Naive B cell (primary cell): Measurements from ENCODE around the gene DPEP2NB. TPM values are rescaled to one million over a fixed set of nuclear protein-coding genes. Genes with fewer than 3 reads are reported as not detected.
"Not testable (repeated sequence)": the region's sequence is repeated elsewhere in the genome, so short reads cannot be mapped to it uniquely, and the experiment has no call there.

Source experiments
- ATAC-seq, 2 donors: fragments of 150-1000 bp; cut with Tn5 transposase; 2 replicates each; pipeline ENCODE4 v1.10.0; 2021; ENCODE audit warnings: low read depth in 2 of 2, mild to moderate bottlenecking in 2 of 2, moderate library complexity in 2 of 2
- DNase-seq: peaks from one replicate; pipeline ENCODE4 v3.0.0; 2022
- H3K27ac Mint-ChIP-seq, 6 donors: one replicate each; pipeline ENCODE4 v1.8.0; 2020 to 2022; ENCODE audit warnings: mild to moderate bottlenecking in 6 of 6, mixed read lengths in 6 of 6, moderate library complexity in 5 of 6, inconsistent platforms in 2 of 6
- H3K27me3 Mint-ChIP-seq, 3 donors: one replicate each; pipeline ENCODE4 v1.8.0; 2021 to 2022; ENCODE audit warnings: mixed read lengths in 3 of 3, mild to moderate bottlenecking in 1 of 3
- H3K36me3 Mint-ChIP-seq, 2 donors: one replicate each; pipeline ENCODE4 v1.8.0; 2020 to 2022; ENCODE audit warnings: mixed read lengths in 2 of 2, inconsistent platforms in 1 of 2, mild to moderate bottlenecking in 1 of 2
- H3K4me1 Mint-ChIP-seq, 3 donors: one replicate each; pipeline ENCODE4 v1.8.0; 2020 to 2022; ENCODE audit warnings: mixed read lengths in 3 of 3, inconsistent platforms in 1 of 3, mild to moderate bottlenecking in 1 of 3, moderate library complexity in 1 of 3
- H3K4me3 Mint-ChIP-seq, 8 donors: one replicate each; pipeline ENCODE4 v1.8.0; 2020 to 2022; ENCODE audit warnings: mild to moderate bottlenecking in 8 of 8, mixed read lengths in 8 of 8, moderate library complexity in 8 of 8, inconsistent platforms in 2 of 8
- H3K9me3 Mint-ChIP-seq, 7 donors: one replicate each; pipeline ENCODE4 v1.8.0; 2020 to 2022; ENCODE audit warnings: mixed read lengths in 7 of 7, mild to moderate bottlenecking in 5 of 7, inconsistent platforms in 2 of 7, moderate library complexity in 1 of 7
- polyA plus RNA-seq, 6 donors: library from polyadenylated mRNA; unstranded; fragments of 300-500 nt; fragmentation: Illumina TruSeq; gene quantifications; one replicate each; pipeline ENCODE4 v1.2.3, GENCODE V29; 2021; ENCODE audit warnings: low read depth in 6 of 6

DPEP2NB gene
- polyA plus RNA-seq, 6 donors from 2014 or later, result 0.45 TPM; not detected in 5

DNA sequence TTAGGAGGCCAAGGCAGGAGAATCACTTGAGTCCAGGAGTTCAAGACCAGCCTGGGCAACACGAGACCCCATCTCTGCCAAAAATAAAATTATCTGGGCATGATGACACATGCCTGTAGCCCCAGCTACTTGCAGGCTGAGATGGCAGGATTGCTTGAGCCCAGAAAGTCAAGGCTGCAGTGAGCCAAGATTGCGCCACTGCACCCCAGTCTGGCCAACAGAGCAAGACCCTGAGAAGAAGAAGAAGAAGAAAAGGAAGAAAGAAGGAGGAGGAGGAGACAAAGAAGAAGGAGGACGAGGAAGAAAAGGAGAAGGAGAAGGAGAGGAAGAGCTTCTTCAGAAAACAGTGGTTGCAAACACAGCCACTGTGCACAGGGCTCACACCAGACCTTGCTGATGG lies 27.0 kb downstream of the DPEP2NB start:
- Mint-ChIP-seq H3K4me3 (no peak overlapping the region), H3K27ac (peak overlapping the region in 3 of 6 donors; percentile 42 to 91 (median 78)), H3K9me3 (no peaks in the 10 kb centered on the region), H3K36me3 (no peaks in the 10 kb centered on the region), H3K4me1 (peaks cover 35 to 71% (median 49%) of the 10 kb centered on the region in 3 donors), H3K27me3 (no peaks in the 10 kb centered on the region)
- DNase-seq (no peak), ATAC-seq (no peak)

DNA sequence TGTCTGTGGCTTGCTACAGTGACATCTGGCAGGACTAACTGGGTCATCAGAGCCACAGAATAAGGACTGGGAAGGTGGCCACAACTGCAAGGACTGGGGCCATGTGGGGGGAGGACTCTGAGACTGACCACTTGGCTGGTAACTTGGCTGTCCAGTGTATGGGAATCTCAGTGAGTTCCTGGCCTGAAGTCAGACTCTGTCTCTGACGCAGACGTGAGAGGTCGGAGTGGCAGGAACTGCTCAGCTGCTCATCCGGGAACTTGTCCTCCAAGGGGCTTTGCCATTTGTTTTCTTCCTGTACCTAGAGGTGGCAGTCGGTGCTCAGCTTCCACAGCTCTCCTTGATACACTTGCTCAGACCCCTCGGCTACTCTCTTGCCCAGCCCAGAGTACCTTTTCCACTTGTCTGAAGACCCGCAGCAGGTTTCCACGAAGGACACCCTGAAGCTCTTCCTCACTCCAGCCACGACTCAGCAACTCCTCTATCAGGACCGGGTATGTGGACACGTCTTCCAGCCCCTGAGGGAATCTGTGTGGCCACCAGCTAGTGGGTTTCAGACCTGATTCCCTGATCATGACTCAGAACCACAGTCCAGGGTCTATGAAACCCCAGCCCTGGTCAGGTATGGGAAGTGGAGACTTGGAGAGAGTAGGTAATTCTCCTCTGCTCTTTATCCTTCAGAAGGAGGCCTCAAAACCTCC lies 28.1 kb downstream of the DPEP2NB start:
- DNase-seq (no peak), ATAC-seq (no peak)
- Mint-ChIP-seq H3K36me3 (no peaks in the 10 kb centered on the region), H3K4me1 (peaks cover 36 to 71% (median 45%) of the 10 kb centered on the region in 3 donors), H3K9me3 (no peaks in the 10 kb centered on the region), H3K27me3 (no peaks in the 10 kb centered on the region), H3K27ac (peak overlapping the region in 5 of 6 donors; percentile 47 to 89 (median 78)), H3K4me3 (peak overlapping the region in 2 of 8 donors; percentile 39 to 59)

DNA sequence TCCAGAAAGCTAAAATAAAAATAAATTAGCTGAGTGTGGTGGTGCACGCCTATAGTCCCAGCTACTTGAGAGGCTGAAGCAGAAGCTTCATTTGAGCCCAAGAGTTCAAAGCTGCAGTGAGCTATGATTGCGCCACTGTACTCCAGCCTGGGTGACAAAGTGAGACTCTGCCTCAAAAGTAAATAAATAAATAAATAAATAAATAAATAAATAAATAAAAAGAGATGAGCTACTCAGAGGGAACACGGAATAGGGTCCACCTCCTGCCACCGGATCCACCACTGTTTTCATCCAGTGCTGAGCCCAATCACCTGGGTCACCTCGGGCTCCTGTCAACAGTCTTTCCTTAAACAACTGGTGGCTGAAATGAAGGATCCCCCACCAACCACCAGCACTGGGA lies 28.8 kb downstream of the DPEP2NB start:
- DNase-seq (no peak), ATAC-seq (no peak)
- H3K27me3 Mint-ChIP-seq, result no peaks in the 10 kb centered on the region
- H3K27ac Mint-ChIP-seq, result peak overlapping the region in 3 of 6 donors; percentile 47 to 80 (median 78)
- no peak overlapping the region for H3K4me3 Mint-ChIP-seq
- no peaks in the 10 kb centered on the region for H3K36me3 Mint-ChIP-seq
- peaks cover 32 to 67% (median 45%) of the 10 kb centered on the region in 3 donors for H3K4me1 Mint-ChIP-seq
- H3K9me3 Mint-ChIP-seq, result no peaks in the 10 kb centered on the region

DNA sequence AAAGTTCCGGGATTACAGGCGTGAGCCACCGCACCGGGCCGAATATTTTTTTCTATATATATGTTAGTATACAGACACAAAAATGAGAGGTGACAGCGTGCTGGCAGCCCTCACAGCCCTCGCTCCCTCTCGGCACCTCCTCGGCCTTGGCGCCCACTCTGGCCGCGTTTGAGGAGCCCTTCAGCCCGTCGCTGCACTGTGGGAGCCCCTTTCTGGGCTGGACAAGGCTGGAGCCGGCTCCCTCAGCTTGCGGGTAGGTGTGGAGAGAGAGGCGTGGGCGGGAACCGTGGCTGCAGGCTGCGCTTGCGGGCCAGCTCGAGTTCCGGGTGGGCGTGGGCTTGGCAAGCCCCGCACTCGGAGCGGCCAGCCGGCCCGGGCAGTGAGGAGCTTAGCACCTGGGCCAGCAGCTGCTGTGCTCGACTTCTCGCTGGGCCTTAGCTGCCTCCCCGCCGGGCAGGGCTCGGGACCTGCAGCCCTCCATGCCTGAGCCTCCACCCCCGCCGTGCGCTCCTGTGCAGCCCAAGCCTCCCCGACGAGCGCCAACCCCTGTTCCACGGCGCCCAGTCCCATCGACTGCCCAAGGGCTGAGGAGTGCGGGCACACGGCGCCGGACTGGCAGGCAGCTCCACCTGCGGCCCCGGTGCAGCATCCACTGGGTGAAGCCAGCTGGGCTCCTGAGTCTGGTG lies 33.6 kb downstream of the DPEP2NB start:
- ATAC-seq (no peak), DNase-seq (no peak)
- Mint-ChIP-seq H3K36me3 (no peaks in the 10 kb centered on the region), H3K9me3 (no peaks in the 10 kb centered on the region), H3K27me3 (no peaks in the 10 kb centered on the region), H3K4me1 (peaks cover 12 to 31% (median 25%) of the 10 kb centered on the region in 3 donors), H3K27ac (peak overlapping the region in 1 of 6 donors; percentile 34), H3K4me3 (no peak overlapping the region)

DNA sequence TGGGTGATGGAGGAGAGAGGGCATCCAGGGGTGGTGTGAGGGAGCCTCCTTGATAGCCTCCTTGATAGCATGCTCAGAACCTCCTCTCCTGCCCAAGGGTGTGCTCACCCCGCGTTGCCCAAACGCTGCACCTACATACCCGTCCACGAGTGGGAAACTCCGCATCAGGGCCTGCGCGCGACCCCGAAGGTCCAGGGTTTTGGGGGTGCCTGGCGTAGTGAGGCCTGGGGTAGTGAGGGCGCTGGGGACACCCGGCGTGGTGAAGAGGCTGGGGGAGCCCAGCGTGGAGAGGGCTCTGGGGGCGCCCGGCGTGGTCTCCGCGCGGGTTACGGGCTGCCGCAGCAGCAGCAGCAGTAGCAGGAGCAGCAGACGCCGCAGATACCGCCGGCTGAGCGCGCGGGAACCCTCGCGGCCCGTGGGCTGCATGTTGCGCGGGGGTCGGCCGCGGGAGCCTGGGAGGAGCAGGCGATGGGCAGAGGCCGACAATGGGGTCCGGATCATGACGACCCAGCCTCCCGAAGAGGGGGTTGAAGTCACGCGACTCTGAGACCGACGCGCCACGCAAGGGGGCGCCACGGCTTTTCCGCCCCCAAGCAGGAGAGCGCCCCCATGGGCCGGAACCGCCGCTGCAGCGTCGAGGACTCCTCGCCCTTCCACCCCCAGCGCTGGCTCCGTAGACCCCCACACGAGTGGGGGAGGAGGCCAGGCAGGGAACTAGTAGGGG lies 35.6 kb downstream of the DPEP2NB start, which contains the start of gene DPEP3:
TSS of gene DPEP3 (minus strand) at position 545 of the 724 bp plus-strand sequence. CDS start at position 426, 119 bp downstream.
- Mint-ChIP-seq H3K27ac (peak within 1 kb of the TSS in 1 of 6 donors; percentile 73), H3K4me3 (no peak within 1 kb of the TSS), H3K36me3 (no peaks in the 10 kb centered on the region), H3K9me3 (no peaks in the 10 kb centered on the region), H3K27me3 (peaks cover 0 to 6% (median 0%) of the 10 kb centered on the region in 3 donors), H3K4me1 (peaks cover 12 to 26% (median 24%) of the 10 kb centered on the region in 3 donors)
- DNase-seq (no peak), ATAC-seq (no peak)

DNA sequence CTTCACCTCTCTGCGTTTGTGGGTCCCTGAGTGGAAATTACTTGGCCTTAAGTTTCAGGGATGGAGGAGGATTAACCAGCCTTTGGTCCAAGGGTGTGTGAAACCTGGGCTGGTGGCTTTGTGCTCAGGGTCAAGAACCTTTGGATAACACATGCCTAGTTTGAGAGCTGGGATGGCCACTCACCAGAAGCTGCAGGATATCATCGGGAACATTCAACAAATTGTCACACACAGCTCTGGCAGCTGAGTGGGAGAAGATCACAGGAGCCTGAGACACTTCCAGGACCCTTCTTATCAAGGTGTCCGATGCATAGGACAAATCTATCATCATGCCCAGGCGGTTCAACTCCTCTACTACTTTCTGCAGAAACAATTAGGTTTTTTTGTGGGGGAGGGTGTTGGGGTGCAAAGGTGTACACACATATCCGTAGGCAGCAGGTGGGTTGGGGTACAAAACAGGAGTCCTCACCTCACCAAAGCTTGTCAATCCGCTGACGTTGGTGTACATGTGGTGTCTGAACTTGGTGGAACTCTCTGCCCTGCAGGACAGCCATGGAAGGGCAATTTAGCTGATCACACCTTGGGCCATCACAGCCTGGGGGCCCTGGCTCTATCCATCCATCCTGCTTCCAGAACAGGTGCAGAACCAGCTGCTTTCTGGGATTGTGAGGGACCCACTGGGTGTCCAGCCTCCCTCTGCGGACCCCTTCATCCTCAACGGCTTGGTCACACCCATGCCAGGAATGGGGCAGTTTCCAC lies 38.1 kb downstream of the DPEP2NB start:
- DNase-seq (no peak), ATAC-seq (no peak)
- H3K9me3 Mint-ChIP-seq, result no peaks in the 10 kb centered on the region
- H3K4me1 Mint-ChIP-seq, result peaks cover 0 to 5% (median 1%) of the 10 kb centered on the region in 3 donors
- H3K4me3 Mint-ChIP-seq, result peak overlapping the region in 1 of 8 donors; percentile 41
- peaks cover 0 to 6% (median 0%) of the 10 kb centered on the region in 3 donors for H3K27me3 Mint-ChIP-seq
- no peaks in the 10 kb centered on the region for H3K36me3 Mint-ChIP-seq
- H3K27ac Mint-ChIP-seq, result peak overlapping the region in 2 of 6 donors; percentile 37 to 62

DNA sequence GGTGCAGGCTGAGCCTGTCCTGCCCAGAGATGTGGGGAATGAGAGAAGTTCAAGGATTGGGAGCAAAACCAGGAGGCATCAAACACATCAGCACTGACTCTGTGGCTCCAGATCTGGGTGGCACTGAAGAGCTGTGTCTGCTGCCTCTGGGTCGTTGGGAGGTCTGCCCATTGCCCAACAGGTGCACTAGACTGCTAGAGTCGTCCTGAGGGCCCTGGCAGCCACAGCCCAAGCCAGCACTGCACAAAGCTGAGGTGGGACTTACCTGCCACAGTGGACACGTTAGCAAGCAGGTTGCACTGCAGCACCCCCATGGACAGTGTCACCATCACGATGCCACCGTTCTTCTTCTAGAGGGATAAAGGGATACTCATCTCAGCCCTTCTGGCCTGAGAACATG lies 38.7 kb downstream of the DPEP2NB start:
- Mint-ChIP-seq H3K4me3 (no peak overlapping the region), H3K4me1 (no peaks in the 10 kb centered on the region)
- DNase-seq, result no peak

DNA sequence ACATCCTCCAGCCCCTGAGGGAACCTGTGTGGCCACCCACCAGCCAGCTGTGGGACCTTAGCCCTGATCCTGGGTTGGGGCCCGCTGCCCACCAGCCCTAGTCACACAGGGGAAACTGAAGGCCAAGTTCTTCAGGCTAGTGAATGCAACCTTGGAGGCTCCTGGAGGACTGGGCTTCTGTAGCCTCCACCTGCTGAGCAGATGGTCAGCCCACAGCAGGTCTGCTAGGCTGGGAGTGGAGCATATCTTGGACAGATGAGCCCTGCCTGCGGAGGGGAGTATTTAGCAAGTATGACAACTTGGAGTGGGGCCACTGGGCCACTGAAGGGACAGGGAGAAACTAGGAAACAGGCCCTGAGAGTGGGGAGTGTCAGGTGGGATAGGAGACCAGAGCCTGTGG lies 39.5 kb downstream of the DPEP2NB start:
- Mint-ChIP-seq H3K4me3 (peak overlapping the region in 1 of 8 donors; percentile 44), H3K4me1 (no peaks in the 10 kb centered on the region), H3K9me3 (no peaks in the 10 kb centered on the region), H3K36me3 (no peaks in the 10 kb centered on the region), H3K27ac (peak overlapping the region in 2 of 6 donors; percentile 16 to 47), H3K27me3 (peaks cover 0 to 6% (median 0%) of the 10 kb centered on the region in 3 donors)
- DNase-seq (no peak), ATAC-seq (no peak)

More for the DNA sequence above, 38.7 kb downstream of the DPEP2NB start:
- Mint-ChIP-seq H3K27ac (no peak overlapping the region), H3K36me3 (no peaks in the 10 kb centered on the region), H3K9me3 (no peaks in the 10 kb centered on the region), H3K27me3 (peaks cover 0 to 6% (median 0%) of the 10 kb centered on the region in 3 donors)
- no peak for ATAC-seq

DNA sequence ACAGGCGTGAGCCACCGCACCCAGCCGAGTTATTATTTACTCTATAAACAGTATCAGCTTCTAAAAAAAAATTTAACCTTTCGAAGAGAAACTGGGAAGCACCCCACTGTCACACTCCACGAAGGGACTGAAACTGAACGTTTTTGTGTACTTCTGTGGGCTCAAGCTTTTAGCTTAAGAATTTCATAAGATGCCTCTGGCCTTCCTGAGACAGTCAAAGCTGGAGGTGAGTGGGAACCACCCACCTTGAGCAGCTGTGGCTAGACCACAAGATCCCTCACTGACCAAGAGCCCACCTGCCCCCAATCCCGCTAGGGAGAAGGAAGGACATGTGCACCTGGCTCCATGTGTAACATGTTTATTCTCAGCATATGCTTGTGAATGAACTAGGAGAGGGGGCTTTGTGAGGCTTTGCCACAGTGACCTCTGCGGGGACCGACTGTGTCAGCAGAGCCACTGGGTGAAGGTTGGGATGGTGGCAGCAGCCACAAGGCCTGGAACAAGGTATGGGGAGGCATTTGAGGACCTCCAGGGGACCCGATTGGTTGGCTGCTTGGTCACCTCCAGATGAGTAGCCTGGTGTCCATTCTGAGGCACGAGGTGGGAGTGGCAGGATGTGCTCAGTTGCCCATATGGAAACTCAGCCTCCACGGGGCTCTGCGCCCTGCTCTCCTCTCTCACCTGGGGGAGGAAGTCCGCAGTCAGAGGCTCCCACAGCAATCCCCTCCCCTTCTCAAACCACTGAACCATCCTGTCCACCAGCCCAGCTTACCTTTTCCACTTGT lies 40.2 kb downstream of the DPEP2NB start:
- Mint-ChIP-seq H3K4me3 (no peak overlapping the region), H3K9me3 (no peaks in the 10 kb centered on the region), H3K4me1 (no peaks in the 10 kb centered on the region), H3K27me3 (peaks cover 0 to 6% (median 0%) of the 10 kb centered on the region in 3 donors), H3K27ac (peak overlapping the region in 1 of 6 donors; percentile 16), H3K36me3 (no peaks in the 10 kb centered on the region)
- DNase-seq (no peak), ATAC-seq (no peak)

DNA sequence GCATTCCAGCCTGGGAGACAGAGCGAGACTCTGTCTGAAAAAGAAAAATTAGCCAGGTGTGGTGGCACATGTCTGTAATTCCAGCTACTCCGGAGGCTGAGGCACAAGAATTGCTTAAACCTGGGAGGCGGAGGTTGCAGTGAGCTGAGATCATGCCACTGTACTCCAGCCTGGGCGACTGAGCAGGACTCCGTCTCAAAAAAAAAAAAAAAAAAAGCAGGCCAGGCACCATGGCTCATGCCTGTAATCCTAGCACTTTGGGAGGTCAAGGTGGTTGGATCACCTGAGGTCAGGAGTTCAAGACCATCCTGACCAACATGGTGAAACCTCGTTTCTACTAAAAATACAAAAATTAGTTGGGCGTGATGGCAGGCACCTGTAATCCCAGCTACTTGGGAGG lies 43.4 kb downstream of the DPEP2NB start:
- not testable (repeated sequence) for H3K9me3 Mint-ChIP-seq, DNase-seq, H3K4me3 Mint-ChIP-seq, H3K27me3 Mint-ChIP-seq, ATAC-seq, H3K36me3 Mint-ChIP-seq
- Mint-ChIP-seq H3K27ac (peak overlapping the region in 1 of 6 donors; percentile 32), H3K4me1 (peaks cover 13 to 19% (median 16%) of the 10 kb centered on the region in 3 donors)

DNA sequence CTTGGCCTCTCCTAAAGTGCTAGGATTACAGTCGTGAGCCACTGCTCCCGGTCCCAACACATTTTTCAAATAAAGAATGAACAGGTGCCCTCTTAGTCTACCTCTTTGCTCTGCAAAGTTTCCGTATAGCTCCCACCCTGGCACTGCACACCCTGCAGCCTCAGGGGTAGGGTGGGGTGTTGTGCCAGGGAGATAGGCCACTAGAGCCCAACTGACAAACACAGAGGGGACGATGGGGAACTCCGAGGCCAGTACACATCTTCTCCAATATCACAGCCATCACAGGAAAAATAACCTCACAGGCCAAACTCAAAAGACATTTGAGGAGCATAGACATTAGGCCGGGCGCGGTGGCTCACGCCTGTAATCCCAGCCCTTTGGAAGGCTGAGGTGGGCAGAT lies 44.6 kb downstream of the DPEP2NB start:
- ATAC-seq, result no peak
- H3K27ac Mint-ChIP-seq, result peak overlapping the region in 1 of 6 donors; percentile 88
- no peak for DNase-seq
- peaks cover 19 to 23% (median 20%) of the 10 kb centered on the region in 3 donors for H3K4me1 Mint-ChIP-seq
- H3K4me3 Mint-ChIP-seq, result peak overlapping the region in 4 of 8 donors; percentile 5 to 79 (median 44)
- H3K36me3 Mint-ChIP-seq, result no peaks in the 10 kb centered on the region
- peaks cover 0 to 1% (median 0%) of the 10 kb centered on the region in 3 donors for H3K27me3 Mint-ChIP-seq
- no peaks in the 10 kb centered on the region for H3K9me3 Mint-ChIP-seq
